GM10248 (cell line): ENCODE data around the gene EIF5AL1.
"Not testable (repeated sequence)": the region's sequence is repeated elsewhere in the genome, so short reads cannot be mapped to it uniquely, and the experiment has no call there.

Experiments used
- CTCF ChIA-PET: fragments of 300-600 bp; sonication (Branson Sonifier 250); formaldehyde crosslinking; extraction: SDS; loops from one replicate; lab custom pipeline; 2021; ENCODE audit warnings: antibody characterized with exemption; lab: Yijun Ruan, JAX
- POLR2A ChIA-PET: fragments of 350-650 bp; sonication (Branson Sonifier 250); formaldehyde crosslinking; extraction: SDS; loops from one replicate; lab custom pipeline; 2020; ENCODE audit warnings: antibody characterized with exemption; lab: Yijun Ruan, JAX
- DNase-seq: peaks from one replicate; pipeline ENCODE4 v3.0.0; 2012; ENCODE audit errors: extremely low spot score
- TF ChIP-seq, protein P1 (sequence below): IDR thresholded peaks from 2 replicates; pipeline ENCODE4 v1.5.1; 2012; ENCODE audit warnings: mild to moderate bottlenecking, low read depth; ENCODE audit errors: extremely low read depth, missing control alignments, control extremely low read depth

Gene EIF5AL1

DNA sequence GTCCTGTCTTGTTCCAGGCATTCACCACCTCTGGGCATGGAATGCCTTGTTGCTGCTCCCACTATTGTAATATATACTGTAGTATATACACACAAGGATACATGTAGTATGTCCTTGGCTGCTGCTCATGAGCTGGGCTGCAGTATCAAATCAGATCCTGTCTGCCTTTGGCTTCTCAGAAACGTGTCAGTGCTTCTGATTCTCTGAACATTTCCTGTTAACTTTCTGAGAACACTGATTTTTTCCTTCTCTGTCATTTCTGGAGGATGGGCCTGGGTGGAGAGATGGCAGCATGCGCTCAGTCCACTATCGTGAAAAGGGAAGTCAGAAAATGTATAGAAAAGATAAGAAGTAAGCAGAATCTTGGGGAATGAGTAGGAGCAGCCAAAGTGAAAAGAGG is 35.6 kb downstream of the EIF5AL1 start:
- ChIA-PET POLR2A (no interaction called here), CTCF (interaction anchor here (1.5 kb wide), 1 partner anchor 11 kb away, joined by 3 read pairs; no protein-coding TSS in a partner anchor)
- TF ChIP-seq, protein P1, sequence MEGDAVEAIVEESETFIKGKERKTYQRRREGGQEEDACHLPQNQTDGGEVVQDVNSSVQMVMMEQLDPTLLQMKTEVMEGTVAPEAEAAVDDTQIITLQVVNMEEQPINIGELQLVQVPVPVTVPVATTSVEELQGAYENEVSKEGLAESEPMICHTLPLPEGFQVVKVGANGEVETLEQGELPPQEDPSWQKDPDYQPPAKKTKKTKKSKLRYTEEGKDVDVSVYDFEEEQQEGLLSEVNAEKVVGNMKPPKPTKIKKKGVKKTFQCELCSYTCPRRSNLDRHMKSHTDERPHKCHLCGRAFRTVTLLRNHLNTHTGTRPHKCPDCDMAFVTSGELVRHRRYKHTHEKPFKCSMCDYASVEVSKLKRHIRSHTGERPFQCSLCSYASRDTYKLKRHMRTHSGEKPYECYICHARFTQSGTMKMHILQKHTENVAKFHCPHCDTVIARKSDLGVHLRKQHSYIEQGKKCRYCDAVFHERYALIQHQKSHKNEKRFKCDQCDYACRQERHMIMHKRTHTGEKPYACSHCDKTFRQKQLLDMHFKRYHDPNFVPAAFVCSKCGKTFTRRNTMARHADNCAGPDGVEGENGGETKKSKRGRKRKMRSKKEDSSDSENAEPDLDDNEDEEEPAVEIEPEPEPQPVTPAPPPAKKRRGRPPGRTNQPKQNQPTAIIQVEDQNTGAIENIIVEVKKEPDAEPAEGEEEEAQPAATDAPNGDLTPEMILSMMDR = no peak
- DNase-seq = no peak

DNA sequence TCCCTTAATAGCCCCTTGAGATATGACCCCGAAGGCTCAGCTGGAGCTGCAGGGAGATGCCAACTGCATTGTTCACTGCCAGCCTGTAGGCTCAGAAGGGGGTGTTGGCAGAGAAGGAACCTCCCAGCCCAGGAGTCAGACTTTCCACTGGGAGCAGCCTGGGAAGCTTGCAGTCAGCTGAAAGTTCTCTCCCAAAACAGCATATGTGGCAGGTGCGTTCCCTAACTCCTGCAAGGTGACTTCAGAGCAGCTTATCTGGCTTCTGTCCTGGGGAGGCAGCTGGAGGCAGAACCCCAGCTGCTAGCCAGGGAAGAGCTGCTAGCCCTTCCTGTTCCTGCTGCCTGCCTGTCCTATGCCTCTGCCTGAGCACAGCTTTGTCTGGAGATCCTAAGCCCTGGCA is 39.8 kb downstream of the EIF5AL1 start:
- TF ChIP-seq, protein P1 = no peak
- no peak for DNase-seq
- CTCF ChIA-PET = interaction anchor here (1.1 to 1.2 kb wide), 2 partner anchors 11 to 495 kb away, joined by 4 read pairs; no protein-coding TSS in a partner anchor
- POLR2A ChIA-PET = no interaction called here

DNA sequence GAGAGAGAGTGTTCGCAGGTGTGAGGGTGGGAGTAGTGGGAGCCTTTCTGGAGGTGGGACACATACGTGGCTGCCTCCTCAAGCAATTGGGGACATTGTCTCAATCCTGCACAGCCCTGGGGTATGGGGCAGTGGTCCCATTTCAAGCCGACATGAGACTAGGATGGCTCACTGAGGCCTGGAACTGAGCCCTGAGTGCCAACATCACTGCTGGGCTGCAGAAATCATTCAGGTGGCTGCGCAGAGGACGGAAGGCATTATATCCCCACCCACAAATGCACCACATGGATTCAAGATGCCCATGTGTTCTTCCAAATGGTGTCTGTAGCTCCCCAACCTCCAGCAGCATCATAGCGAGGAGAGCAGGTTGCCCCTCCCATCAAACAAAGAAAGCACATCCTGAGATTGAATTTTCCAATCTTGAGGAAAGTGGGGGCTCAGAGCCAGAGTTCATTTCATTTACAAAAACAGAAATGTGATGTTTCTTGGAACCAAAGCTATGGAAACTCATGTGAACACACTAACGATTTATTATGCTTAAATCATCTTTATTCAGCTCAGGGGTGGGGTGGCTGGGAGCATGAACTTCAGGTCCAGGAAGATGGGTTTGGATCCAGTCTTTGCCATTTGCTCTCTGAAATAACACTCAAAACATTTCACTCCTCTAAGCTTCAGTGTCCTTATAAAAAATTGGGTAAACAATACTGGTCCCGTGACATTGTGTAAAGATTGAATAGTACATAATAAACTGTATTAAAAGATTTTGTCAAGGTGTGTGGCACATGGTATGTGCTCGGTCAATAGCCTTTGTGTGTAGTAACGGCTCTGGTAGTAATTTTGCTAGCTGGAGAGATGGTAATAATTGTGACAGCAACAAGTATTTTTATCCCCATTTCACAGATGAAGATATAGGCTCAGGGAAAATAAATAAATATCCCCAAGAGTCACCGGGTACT is 43.3 kb downstream of the EIF5AL1 start:
- CTCF ChIA-PET = interaction anchor here (1.2 kb wide), 1 partner anchor 12 kb away, joined by 3 read pairs; no protein-coding TSS in a partner anchor
- POLR2A ChIA-PET = no interaction called here
- TF ChIP-seq, protein P1 = no peak
- no peak for DNase-seq

DNA sequence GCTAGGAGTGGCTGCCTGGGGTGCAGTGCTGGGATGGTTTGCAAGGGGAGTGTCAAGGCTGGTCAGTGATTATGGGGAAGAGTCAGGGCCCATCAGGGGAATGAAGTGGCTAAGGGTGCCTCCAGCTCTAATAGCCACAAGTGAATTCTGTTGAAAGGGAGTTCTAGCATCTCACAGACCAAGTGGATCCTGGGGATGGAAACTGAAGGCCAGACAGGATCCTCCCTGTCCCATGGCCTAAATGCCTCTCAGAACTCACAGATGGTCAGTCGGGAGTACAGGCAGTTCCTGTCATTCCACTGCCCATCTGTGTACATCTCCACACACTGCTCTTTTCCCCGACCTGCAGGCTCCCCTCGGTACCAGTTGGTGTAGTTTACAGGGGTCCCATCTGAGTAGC is 44.6 kb downstream of the EIF5AL1 start:
- DNase-seq, CTCF ChIA-PET, POLR2A ChIA-PET: not testable (repeated sequence)

DNA sequence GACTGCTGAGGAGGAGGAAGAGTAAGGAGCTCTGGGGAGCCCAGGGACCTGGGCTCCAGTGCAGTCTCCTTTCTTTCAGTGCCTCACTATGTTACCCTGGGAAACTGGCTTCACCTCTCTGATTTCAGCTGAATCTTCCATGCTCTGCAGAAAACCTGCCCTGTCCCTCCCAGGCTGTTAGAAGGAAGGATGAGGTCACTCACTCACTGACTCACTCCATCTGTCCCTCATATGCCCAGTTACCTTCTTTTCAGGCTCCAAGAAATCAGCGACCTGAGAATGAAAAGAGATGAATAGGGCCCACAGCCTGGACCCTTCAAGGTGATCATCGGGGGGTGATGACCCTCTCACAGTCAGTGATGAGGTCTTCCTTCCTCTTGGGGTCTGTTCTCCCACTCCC is 47.4 kb downstream of the EIF5AL1 start:
- TF ChIP-seq, protein P1 = no peak
- CTCF ChIA-PET = no interaction called here
- no peak for DNase-seq
- POLR2A ChIA-PET = no interaction called here

DNA sequence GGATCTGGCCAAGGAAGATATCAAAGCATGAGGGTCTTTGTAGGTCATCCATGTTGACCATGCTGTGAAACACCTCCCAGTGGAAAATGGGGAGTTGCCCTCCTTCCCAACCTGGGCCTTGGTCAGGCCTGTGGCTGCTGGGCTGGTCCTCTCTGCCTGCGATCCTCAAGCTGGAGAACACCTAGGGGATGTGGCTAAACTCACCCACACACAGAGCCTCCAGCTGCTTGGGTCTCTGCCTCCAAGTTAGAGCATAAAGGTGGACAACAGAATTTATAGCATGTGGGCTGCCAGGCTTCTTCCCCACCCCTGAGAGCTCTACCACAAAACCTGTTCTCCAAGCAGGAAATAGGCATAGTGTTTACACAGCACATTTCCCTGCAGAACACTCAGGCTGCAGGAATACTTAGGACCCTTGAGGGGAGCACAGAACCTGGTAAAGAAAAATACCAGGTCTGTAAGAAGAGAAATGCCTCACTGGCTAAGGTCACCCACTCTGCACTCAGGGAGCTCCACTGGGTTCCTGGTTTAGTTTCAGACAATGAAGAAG is 47.9 kb downstream of the EIF5AL1 start, which contains the start of gene SFTPA2:
TSS of gene SFTPA2 (minus strand) at position 248 of the 550 bp plus-strand sequence. CDS start 924 bp downstream, outside the sequence.
- TF ChIP-seq, protein P1 = no peak
- no peak for DNase-seq
- ChIA-PET POLR2A (no interaction called here), CTCF (no interaction called here)
